D721Med (cell line): Measurements from ENCODE around the gene RNASE12.
"Not testable (repeated sequence)": the region's sequence is repeated elsewhere in the genome, so short reads cannot be mapped to it uniquely, and the experiment has no call there.

Experiments used
- DNase-seq: peaks from one replicate; pipeline ENCODE4 v3.0.0; 2011; ENCODE audit warnings: low spot score; ENCODE audit not compliant: insufficient read length
- FAIRE-seq: peaks from 2 replicates; lab custom pipeline; 2011; peaks lifted over from hg19 to GRCh38; lab: Jason Lieb, UNC
- CTCF ChIP-seq: IDR thresholded peaks from 2 replicates; pipeline ENCODE4 v1.5.1; 2012; ENCODE audit warnings: mild to moderate bottlenecking, control low read depth; ENCODE audit not compliant: insufficient read depth; ENCODE audit errors: missing control alignments

The RNASE12 gene

DNA sequence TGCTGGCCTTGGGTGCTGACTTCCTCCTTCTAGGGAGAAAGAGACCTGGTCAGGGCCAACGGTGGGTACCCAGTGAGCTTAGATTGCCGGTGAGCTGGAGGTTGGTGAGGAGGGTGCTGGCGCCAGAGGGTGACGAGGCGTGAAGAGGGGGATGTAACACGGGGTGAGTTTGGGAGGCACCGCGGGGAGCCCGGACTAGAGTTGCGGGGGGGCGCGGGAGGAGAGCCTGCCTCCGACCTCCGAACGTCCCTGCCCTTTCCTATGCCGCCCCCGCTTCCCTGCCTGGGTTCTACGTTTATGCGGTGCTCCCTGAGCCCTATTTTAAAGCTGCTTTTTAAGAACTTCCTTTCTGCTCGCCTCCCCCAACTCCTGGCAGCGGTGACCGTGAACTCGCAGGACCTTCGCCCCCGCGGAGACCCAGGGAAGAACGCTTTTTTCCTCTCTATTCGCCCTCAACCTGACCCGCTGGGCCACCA is 31.7 kb upstream of the RNASE12 start:
- no peak for TF ChIP-seq CTCF
- no peak for DNase-seq
- no peak for FAIRE-seq

GRCh38 chr14:20620798-20621478 is 29.8 kb upstream of the RNASE12 start:
- TF ChIP-seq CTCF: no peak
- DNase-seq: no peak
- FAIRE-seq: no peak

- FAIRE-seq: not testable (repeated sequence)
Observed at GRCh38 chr14:20619688-20620087, 28.5 kb upstream of the RNASE12 start.

GRCh38 chr14:20618271-20618749 is 27.1 kb upstream of the RNASE12 start:
- FAIRE-seq (no peak), DNase-seq (no peak)
- TF ChIP-seq CTCF: no peak

More at GRCh38 chr14:20619688-20620087, 28.5 kb upstream of the RNASE12 start:
- DNase-seq: not testable (repeated sequence)

- TF ChIP-seq CTCF: no peak
- DNase-seq (no peak), FAIRE-seq (no peak)
Observed at GRCh38 chr14:20617138-20618003, 26.2 kb upstream of the RNASE12 start.

DNA sequence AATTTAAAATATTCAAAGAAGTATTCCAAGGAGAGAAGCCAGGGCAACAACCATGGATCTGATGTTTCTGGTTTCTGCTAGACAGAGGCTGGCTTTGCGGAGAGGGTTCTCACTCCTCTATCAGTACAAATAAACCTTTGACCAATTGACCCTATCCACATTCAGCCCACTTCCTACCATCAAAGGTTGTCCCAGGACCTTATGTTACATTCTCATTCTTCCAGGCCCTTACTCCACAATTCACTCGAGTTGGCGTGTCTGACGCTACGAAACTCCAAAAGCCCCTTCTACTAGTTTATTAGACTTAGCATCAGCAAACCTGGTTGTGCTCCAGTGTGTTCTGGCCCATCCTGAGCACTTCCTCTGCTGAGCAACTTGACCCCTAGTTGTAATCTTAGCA is 24.8 kb upstream of the RNASE12 start:
- no peak for DNase-seq
- FAIRE-seq: no peak
- TF ChIP-seq CTCF: no peak

DNA sequence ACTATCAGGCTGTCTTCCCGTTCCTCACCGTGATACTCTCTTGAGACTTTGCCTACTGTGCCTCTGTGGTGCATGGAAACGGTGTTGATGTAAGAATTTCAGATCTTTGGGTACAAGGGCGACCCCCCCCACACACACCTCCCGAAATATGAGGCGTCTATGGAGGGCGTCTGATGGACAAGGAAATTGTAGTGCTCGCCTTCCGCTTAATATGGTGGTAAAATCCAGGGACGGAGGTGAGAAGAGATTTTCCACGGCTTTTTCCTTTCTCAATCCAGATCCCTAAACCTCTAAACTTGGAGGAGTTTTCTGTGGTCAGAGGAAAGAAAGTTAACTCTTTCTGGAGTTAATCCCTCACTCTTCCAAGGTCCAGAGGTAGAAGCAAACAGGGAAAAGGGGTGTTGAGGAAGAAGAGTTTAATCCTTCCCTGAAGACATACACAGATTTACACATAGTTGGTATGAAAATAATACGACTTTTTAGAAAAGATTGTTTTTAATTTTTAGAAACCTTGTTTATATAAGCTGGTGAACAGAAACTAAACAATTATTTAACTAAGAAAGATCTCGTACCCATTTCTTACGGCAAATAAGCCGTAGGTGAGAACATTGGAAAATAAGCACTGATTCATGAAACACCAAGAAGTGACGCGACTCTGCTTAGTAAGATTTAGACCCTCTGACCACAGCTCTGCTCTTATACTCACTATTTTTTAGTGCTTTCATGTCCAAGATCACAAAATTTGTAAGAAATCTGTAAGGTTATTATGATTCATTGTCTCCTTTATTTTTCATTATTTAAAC is 23.1 kb upstream of the RNASE12 start:
- no peak for TF ChIP-seq CTCF
- FAIRE-seq (no peak), DNase-seq (no peak)
